HFFc6 (cell line): ENCODE measurements around the gene PSAP. TPM values are rescaled to one million over a fixed set of nuclear protein-coding genes. Genes with fewer than 3 reads are reported as not detected.

ENCODE experiments used
- DNase-seq: peaks from one replicate; pipeline ENCODE4 v3.0.0-alpha.2; 2018
- H3K27ac Mint-ChIP-seq: 2 replicates; pipeline ENCODE4 v1.8.0; 2020; ENCODE audit warnings: mild to moderate bottlenecking, mixed read lengths
- H3K27me3 Mint-ChIP-seq: 2 replicates; pipeline ENCODE4 v1.8.0; 2021; ENCODE audit warnings: mild to moderate bottlenecking, moderate library complexity, mixed read lengths; ENCODE audit not compliant: insufficient read depth
- H3K36me3 Mint-ChIP-seq: 2 replicates; pipeline ENCODE4 v1.8.0; 2021; ENCODE audit warnings: low read depth, mixed read lengths
- H3K4me1 Mint-ChIP-seq: 2 replicates; pipeline ENCODE4 v1.8.0; 2020; ENCODE audit warnings: low read depth, mixed read lengths
- H3K4me3 Mint-ChIP-seq: 2 replicates; pipeline ENCODE4 v1.8.0; 2020; ENCODE audit warnings: mild to moderate bottlenecking, moderate library complexity, mixed read lengths
- H3K9me3 Mint-ChIP-seq: 2 replicates; pipeline ENCODE4 v1.8.0; 2020; ENCODE audit warnings: mild to moderate bottlenecking, mixed read lengths
- total RNA-seq, 6 experiments: library from RNA; stranded (reverse); fragmentation: NEBNext Ultra II Directional; extraction: Animal tissue kit (Norgen Biotek cat#: 25700); gene quantifications; 2 replicates in 1 of 6; 3 replicates in 5 of 6; pipeline ENCODE4 v1.2.3, GENCODE V29; 2021
- TF ChIP-seq, protein P1 (sequence below): fragments of 200-600 bp; sonication (generic); IDR thresholded peaks from 2 replicates; pipeline ENCODE4 v1.5.0; 2021; ENCODE audit warnings: antibody characterized with exemption, mild to moderate bottlenecking

Gene PSAP
- total RNA-seq, 6 experiments from 2014 or later = 375 to 549 (median 404) TPM

DNA sequence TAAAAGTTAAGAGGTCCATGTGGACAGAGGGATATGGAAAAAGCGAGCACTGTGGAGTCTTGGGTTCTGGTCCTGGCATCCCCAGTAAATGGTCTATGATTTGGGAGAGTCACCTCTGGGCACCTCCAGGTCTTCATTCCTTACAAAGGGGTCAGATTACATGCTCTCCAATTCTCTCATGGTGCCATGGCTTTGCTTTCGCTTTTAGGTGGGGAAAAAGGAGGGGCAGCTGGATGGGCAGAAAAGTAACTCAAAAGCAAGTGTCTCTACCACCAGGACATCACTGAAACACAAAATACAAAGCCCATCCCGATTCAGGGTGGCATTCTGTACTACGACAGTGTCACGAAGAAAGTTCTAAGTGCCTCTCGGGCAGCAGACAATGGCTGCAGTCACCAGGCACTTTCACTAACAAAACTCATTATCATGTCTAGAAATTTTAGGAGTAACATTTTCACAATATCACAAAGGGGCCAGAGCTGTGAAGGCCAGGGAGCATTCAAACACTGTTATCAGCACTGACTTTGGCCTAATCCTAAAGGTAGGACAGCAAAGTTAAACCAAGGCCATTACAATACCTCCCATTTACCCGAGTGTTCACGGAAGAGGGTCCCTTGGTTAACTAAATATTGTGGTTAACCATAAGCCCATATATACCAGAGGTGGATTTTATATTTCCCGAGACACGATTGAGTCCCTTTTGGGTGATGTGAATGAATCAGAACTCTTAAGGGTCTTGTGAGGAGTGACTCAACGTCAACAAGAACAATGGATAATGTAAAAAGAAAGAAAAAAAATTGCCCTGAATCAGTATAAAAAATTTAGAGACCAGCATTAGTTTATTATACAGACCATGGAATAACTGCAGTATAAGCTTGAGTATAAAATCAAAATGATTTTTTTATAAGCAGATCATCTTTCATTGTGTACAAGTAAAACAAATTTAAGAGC, 2.5 kb downstream of the PSAP start:
- Mint-ChIP-seq H3K4me1 (peaks cover 41% of the 10 kb centered on the region), H3K9me3 (no peaks in the 10 kb centered on the region), H3K36me3 (peaks cover 19% of the 10 kb centered on the region), H3K27ac (no peak overlapping the region), H3K27me3 (peaks cover 3% of the 10 kb centered on the region; the same call in 1 of the 2 replicates), H3K4me3 (no peak overlapping the region)
- TF ChIP-seq, protein P1, sequence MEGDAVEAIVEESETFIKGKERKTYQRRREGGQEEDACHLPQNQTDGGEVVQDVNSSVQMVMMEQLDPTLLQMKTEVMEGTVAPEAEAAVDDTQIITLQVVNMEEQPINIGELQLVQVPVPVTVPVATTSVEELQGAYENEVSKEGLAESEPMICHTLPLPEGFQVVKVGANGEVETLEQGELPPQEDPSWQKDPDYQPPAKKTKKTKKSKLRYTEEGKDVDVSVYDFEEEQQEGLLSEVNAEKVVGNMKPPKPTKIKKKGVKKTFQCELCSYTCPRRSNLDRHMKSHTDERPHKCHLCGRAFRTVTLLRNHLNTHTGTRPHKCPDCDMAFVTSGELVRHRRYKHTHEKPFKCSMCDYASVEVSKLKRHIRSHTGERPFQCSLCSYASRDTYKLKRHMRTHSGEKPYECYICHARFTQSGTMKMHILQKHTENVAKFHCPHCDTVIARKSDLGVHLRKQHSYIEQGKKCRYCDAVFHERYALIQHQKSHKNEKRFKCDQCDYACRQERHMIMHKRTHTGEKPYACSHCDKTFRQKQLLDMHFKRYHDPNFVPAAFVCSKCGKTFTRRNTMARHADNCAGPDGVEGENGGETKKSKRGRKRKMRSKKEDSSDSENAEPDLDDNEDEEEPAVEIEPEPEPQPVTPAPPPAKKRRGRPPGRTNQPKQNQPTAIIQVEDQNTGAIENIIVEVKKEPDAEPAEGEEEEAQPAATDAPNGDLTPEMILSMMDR = no peak
- no peak for DNase-seq

DNA sequence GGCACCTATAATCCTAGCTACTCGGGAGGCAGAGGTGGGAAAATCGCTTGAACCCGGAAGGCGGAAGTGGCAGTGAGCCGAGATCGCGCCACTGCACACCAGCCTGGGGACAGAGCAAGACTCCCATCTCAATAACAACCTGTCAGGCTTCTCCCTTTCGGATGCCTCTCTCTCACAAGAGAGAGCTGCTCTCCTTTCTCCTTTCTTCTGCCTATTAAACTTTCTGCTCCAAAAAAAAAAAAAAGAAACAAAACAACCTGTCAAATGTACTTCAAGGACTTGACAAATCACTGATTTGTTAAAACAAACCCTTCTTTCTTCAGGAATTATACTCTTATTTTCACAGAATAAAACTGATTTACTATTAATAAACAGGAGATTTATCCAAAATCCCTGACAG, 3.6 kb downstream of the PSAP start:
- H3K4me3 Mint-ChIP-seq = no peak overlapping the region
- TF ChIP-seq, protein P1 = no peak
- H3K27ac Mint-ChIP-seq = no peak overlapping the region
- peaks cover 19% of the 10 kb centered on the region for H3K36me3 Mint-ChIP-seq
- H3K27me3 Mint-ChIP-seq = peaks cover 3% of the 10 kb centered on the region; the same call in 1 of the 2 replicates
- no peak for DNase-seq
- peaks cover 46% of the 10 kb centered on the region for H3K4me1 Mint-ChIP-seq
- no peaks in the 10 kb centered on the region for H3K9me3 Mint-ChIP-seq

DNA sequence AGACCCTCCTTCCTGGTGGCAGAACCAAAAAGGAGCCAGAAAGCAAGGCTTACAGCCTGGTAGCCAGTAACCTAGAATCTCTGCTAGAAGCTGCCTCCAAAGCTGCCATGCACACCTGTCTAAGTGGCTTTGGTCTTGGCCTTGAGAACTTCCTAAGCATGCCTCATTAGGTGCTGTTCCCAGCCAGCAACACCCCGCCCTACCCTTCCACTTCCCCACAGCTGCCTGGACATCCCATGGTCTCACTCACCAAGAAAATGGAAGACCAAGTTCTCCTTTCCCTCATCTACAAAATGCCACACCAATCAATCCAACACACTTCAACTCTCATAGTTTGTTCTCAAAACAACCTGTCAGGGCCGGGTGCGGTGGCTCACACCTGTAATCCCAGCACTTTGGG, 4.2 kb downstream of the PSAP start:
- Mint-ChIP-seq H3K27ac (no peak overlapping the region), H3K4me3 (no peak overlapping the region), H3K4me1 (peaks cover 46% of the 10 kb centered on the region)

DNA sequence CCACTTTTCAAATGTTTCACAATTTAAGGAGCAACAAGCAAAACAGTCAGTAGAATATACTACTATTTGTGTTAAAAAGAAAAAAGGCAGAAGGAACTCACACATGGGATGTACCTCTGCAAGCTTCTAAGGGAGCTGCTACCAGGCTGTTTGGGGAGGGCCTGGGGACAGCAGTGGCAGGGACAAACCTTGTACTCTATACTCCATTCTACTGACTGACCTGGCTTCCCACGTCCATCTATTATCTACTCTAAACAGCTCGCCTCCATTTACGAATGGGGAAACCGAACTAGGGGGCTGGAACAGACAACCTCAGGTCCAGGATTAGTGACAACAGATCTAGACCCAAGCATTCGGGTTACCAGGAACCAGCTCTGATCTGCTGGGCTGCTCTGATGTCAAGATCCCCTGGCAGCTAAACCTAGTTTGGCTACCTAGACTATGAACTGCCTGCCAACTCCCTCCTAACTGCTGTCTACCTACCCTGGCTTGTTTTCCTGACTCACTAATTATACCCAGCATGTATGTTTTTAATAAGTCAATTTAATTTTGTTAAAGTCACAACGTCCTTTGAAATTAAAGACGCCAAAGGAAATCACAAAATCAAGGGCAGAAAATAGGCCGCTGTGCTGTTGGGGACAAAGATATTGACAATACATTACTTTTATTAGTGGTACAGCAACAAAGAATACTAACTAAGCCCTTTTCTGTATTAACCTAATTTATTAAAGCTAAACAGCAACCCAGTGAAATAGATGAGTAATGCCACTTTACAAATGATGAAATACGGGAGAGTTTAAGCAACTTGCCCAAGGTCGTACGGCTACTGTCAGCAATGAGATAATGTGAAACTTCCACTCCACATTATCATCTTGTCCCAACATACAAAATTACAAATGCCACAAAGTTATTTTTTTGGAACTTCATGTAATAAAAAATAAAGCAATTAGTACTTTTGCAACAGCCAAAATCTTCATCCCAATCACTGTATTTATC, 5.3 kb downstream of the PSAP start:
- Mint-ChIP-seq H3K27ac (no peak overlapping the region), H3K4me1 (peaks cover 43% of the 10 kb centered on the region), H3K9me3 (no peaks in the 10 kb centered on the region), H3K36me3 (peaks cover 19% of the 10 kb centered on the region), H3K27me3 (peaks cover 3% of the 10 kb centered on the region; the same call in 1 of the 2 replicates), H3K4me3 (no peak overlapping the region)
- TF ChIP-seq, protein P1 = no peak
- DNase-seq = no peak

More for the DNA sequence above, 4.2 kb downstream of the PSAP start:
- Mint-ChIP-seq H3K36me3 (peaks cover 19% of the 10 kb centered on the region), H3K27me3 (peaks cover 3% of the 10 kb centered on the region; the same call in 1 of the 2 replicates), H3K9me3 (no peaks in the 10 kb centered on the region)
- TF ChIP-seq, protein P1 = no peak
- no peak for DNase-seq

DNA sequence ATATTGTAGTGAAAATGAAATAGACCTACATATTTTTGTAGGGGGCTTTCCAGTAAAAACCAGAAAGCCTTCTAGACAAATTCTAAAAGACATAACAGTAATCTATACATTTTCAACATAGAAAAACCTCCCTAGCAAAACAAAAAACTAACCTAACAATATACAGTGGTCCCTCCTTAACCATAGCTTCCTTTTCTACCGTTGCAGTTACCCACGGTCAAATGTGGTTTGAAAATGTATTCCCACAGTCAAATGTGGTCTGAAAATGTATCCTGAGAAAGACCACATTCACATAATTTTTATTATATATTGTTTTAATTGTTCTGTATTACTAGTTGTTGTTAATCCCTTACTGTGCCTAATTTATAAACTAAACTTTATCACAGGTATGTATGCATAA, 6.4 kb downstream of the PSAP start:
- H3K4me1 Mint-ChIP-seq = peaks cover 44% of the 10 kb centered on the region
- TF ChIP-seq, protein P1 = no peak

More for the DNA sequence above, 6.4 kb downstream of the PSAP start:
- Mint-ChIP-seq H3K9me3 (no peaks in the 10 kb centered on the region), H3K27ac (no peak overlapping the region), H3K27me3 (peaks cover 3% of the 10 kb centered on the region; the same call in 1 of the 2 replicates), H3K4me3 (no peak overlapping the region), H3K36me3 (peaks cover 9% of the 10 kb centered on the region)
- no peak for DNase-seq
